GM21786 (cell line): ENCODE results near the gene CDCP1.
"Not testable (repeated sequence)": the region's sequence is repeated elsewhere in the genome, so short reads cannot be mapped to it uniquely, and the experiment has no call there.

Experiments
- ATAC-seq: cut with Tn5 transposase; IDR thresholded peaks from one replicate; pipeline ENCODE4 v1.9.1; 2021; ENCODE audit not compliant: unreplicated experiment

The CDCP1 gene

GRCh38 chr3:45173776-45174175, 27.6 kb upstream of the CDCP1 start:
- no peak for ATAC-seq

DNA sequence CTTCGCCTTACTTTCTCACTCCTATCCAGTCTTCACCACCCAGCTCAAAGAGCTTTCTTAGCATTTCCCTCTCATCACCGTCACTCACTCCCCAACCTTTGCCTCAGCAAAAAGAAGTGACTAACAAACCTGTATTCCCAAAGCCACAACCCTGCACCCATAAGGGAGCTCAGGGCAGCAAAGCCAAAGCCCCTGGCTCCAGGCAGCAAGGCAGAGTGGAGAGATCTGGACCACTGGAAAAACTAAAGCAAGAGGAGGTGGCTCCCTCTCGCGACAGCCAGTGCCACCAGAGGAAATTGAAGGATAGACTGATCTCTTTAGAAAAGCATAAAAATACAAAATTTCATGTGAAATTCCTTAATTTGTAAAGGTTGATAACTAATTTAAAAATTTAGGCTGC, 25.1 kb upstream of the CDCP1 start:
- no peak for ATAC-seq

- no peak for ATAC-seq
Observed at GRCh38 chr3:45170096-45170495, 23.9 kb upstream of the CDCP1 start.

DNA sequence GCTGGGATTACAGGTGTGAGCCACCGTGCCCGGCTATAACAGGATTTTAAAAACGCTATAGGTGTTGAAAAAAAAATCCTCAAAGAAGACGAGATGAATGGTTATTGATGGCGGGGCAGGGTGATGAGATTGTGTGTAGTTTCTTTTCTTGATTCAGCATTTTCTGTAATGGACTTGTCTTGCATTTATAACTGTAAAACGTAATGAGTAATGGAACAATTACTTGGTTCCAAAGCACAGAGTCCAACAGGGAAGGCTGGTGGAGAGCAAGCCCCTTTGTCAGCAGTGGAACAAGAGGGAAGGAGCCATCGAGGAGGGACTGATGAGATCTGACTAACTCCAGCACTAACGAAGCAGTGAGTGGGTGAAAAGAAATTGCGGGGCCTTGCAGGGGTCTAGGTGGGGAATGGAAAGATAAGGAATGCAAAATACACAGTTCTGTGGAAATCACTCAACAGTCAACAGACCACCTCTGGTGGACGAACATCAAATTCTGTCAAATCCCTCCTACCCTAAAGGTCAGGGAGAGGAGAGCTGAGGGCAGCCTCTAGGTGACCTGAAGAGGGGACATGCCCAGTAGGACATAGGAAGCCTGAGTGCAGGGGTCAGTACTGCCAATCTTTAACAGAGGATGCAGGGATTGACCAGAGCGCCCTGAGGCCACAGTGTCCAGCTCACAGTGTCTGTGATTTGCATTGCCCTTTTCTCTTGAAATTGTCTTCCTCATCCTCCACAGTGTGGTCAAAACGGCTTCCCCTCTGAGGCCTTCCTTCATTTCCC, 23.1 kb upstream of the CDCP1 start:
- no peak for ATAC-seq

- no peak for ATAC-seq
Observed at GRCh38 chr3:45168451-45168850, 22.3 kb upstream of the CDCP1 start.

DNA sequence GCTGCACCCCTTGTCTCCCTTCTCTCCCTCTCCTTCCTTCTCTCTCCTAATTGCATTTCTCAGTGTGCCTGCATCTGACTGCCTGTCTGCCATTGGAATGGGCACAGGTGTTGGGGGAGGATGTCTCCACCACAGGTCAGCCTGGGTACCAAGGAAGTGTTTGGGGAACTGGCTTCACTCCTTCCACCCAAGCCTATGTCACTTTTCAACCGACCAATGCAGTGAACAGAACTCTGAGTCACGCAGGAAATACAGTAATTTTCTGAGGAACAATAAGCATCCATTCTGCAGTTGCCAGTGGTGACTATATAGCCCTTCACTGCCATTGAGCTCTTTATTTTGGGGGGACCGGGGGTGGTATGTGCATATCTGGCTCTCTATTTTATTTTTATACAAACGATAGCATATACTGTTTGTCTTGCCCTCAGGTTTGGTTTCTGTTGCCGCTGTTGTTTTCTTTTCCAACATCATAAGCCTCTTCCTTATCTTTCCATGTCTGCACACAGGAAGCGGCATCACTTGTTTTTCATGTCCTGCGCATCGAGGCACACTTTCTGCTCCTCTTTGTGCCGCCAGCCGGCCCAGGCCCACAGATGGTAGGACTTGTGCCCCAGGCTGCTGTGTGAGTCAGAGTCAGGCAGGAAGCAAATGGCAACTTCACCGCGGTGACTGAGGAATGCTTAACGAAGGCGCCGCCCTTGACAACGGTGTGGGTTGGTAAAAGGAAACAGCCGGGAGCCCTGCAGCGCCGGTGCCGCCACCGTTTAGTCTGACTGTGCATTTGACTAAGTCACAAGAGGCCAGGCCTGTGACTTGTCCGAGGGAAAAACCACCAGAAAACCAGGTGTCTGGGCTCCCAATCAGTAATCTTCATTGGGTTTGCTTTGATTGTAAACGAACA, 21.1 kb upstream of the CDCP1 start:
- peak; percentile 89 for ATAC-seq

- ATAC-seq, result no peak
Observed at GRCh38 chr3:45166321-45166879, 20.2 kb upstream of the CDCP1 start.

DNA sequence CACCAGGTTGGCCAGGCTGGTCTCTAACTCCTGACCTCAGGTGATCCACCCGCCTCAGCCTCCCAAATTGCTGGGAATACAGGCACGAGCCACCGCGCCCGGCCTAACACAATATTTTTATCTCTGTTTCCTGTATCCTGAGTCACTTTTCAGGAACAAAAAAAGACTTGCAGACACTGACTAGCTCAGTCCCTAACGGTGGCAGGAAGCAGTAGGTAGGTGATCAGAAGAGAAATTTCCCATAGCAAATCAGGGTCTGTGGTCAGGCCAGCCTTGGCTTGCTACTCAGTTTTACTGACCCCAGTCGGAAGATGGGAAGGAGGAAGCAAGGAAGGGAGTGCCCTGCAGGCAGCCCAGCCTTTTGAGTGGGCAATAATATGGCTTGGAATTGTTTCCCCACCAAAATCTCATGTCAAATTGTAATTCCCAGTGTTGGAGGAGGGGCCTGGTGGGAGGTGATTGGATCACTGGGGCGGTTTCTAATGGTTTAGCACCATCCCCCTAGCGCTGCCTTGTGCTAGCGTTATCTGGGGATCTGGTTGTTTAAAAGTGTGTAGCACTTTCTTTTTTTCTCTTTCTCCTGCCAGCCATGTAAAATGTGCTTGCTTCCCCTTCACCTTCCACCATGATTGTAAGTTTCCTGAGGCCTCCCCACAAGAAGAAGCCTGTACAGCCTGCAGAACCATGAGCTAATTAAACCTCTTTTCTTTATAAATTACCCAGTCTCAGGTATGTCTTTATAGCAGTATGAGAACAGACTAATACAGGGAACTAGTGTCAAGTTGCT, 19.5 kb upstream of the CDCP1 start:
- ATAC-seq, result no peak

DNA sequence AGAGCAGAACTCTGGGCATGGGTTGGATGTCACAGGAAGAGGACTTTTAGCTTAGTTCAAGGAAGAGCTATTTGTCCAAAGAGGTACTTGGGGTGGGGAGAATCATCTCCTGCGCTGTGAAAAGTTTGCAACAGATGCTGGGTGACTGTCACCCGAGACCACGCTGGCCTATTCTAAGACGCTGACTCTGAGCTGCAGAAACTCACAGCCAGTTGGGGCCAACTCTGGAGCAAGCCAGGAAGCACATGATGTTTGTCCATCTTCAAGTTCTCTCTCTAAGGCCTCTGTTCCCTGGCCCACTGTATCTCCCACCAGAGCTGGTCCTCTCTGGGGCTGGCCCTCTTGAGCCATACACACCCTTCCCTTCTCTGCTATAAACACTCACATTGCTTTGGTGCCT, 17.9 kb upstream of the CDCP1 start:
- no peak for ATAC-seq

GRCh38 chr3:45163481-45163880, 17.3 kb upstream of the CDCP1 start:
- ATAC-seq, result no peak

GRCh38 chr3:45154641-45155147, 8.5 kb upstream of the CDCP1 start:
- no peak for ATAC-seq

GRCh38 chr3:45153658-45154437, 7.7 kb upstream of the CDCP1 start:
- no peak for ATAC-seq

- ATAC-seq, result no peak
Observed at GRCh38 chr3:45152307-45152706, 6.1 kb upstream of the CDCP1 start.

DNA sequence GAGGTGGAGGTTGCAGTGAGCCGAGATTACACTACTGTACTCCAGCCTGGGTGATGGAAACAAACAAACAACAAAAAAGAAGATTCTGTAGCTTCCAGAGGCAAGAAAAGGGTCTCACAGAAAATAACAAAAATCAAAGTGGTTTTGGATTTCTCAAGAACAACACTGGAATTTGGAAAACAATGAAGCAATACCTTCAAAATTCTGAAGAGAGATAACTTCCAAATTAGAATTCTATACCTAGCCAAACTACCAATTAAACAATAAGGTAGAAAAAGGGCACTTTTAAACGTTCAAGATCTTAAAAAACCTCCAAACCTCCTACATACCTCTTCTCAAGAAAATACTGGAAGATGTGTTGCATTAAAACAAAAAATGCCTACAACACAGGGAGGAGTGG, 4.9 kb upstream of the CDCP1 start:
- no peak for ATAC-seq

- ATAC-seq, result no peak
Observed at GRCh38 chr3:45148921-45149320, 2.7 kb upstream of the CDCP1 start.

DNA sequence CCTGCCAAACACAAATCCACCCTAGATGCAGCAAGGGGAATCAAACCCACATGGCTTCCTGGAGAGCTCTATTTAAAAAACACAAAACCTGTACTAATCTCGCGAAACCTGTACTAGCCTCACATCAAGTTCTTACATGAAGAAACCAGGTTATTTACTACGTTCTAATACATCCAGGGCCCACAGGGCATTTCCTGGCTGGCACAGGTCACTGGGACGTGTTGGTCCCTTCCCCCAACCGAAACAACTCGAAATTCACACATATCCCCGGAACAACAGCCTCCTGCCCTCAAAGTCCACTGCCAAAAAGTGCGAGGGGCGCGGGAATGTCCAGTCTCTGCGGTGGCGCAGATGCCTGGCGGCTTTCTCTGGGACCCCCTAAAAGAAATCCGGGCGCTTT, 955 bp downstream of the CDCP1 start:
- ATAC-seq, result no peak

DNA sequence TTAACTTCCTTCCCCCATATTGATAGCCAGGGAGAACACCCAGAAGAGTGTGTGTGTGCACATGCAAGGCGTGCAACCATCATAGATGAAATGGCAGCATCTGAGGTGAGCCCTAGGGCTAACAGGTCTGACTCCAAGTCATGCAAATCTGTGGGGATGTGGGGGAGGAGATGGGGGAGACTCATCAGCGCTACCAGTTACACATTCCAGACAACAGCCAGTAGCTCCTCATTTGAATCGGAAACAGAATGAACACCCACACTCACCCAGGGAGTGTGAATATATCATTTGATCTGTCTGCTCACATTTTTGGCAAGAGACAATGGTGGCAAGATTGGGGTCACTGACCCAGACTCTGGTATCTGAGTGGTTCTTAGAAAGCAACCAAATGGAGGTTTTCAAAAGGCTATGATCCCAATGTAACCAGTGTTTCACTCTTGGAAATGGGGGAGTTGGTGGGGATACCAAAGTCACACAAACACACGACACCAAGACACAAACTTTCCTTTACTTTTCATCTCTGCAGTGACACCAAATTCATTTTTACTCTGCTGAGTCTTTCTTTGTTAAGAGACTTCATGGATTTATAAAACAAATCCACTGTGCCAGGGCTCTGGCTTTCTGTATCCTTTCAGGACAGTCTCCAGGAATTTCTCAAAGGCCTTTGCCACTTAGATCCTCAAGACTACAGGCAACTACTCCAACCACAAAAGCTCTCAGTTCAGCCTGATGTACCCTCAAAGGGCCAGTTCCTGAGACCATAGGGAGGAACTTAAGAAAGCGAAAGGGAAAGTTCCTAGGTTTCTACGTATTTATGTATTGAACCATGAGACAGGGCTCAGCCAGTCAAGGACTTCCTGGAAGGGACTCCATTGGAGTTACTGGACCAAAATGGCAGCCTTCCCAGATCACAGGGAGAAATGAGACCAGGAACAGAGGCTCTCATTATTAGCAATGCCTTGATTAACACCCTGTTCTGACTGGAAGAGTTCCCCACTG, 2.2 kb downstream of the CDCP1 start:
- no peak for ATAC-seq

GRCh38 chr3:45140770-45141155, 5.4 kb downstream of the CDCP1 start:
- not testable (repeated sequence) for ATAC-seq
